Vagina (tissue), 2 donors: ENCODE results near the gene CIDEA. TPM values are rescaled to one million over a fixed set of nuclear protein-coding genes. Genes with fewer than 3 reads are reported as not detected.
A peak's percentile ranks its signal among the peaks of the same experiment; 100 is the strongest.

Source experiments
- DNase-seq, 2 donors: peaks; one replicate each; pipeline ENCODE4 v3.0.0-alpha.2; 2017; ENCODE audit errors: extremely low spot score in 2 of 2
- H3K27ac ChIP-seq: fragments of 200-600 bp; sonication (generic); one replicate; pipeline ENCODE4 v1.5.1; 2019
- H3K27me3 ChIP-seq: fragments of 200-600 bp; sonication (generic); one replicate; pipeline ENCODE4 v1.5.1; 2019
- H3K36me3 ChIP-seq, 2 donors: fragments of 200-600 bp; sonication (generic); one replicate each; pipeline ENCODE4 v1.5.1; 2017 to 2019
- H3K4me1 ChIP-seq: fragments of 200-600 bp; sonication (generic); one replicate; pipeline ENCODE4 v1.5.1; 2019
- H3K4me3 ChIP-seq, 2 donors: fragments of 200-600 bp; sonication (generic); 1 replicate in 1 of 2; 2 replicates in 1 of 2; pipeline ENCODE4 v1.5.1; 2016 to 2019
- H3K9me3 ChIP-seq: fragments of 200-600 bp; sonication (generic); one replicate; pipeline ENCODE4 v1.5.1; 2019
- CTCF ChIP-seq, 3 experiments: fragments of 450-650 bp in 2 of 3; fragments of 200-600 bp in 1 of 3; sonication (generic) in 1 of 3; IDR thresholded peaks; one replicate each; pipeline ENCODE4 v1.5.1; 2017 to 2019; ENCODE audit warnings: antibody characterized with exemption in 3 of 3, mild to moderate bottlenecking in 2 of 3, moderate library complexity in 2 of 3
- POLR2A ChIP-seq, 2 donors: fragments of 450-650 bp; IDR thresholded peaks; one replicate each; pipeline ENCODE4 v1.6.1; 2017; ENCODE audit warnings: antibody characterized with exemption in 2 of 2, mild to moderate bottlenecking in 2 of 2, moderate library complexity in 2 of 2
- POLR2AphosphoS5 ChIP-seq, 2 donors: sonication (generic); formaldehyde crosslinking; IDR thresholded peaks; one replicate each; pipeline ENCODE4 v1.9.0; 2017; ENCODE audit warnings: antibody characterized with exemption in 2 of 2, mild to moderate bottlenecking in 2 of 2, low read depth in 1 of 2; ENCODE audit not compliant: insufficient read depth in 1 of 2
- intact Hi-C: fragments of 100-400 bp; cut with DNase I; formaldehyde crosslinking; loops from one replicate; pipeline ENCODE4 v1.15.1; 2023
- total RNA-seq: library from RNA; depleted of rRNA; stranded (reverse); fragments of >200 nt; gene quantifications from one replicate; pipeline ENCODE4 v1.2.3, GENCODE V29; 2016

Gene CIDEA
- total RNA-seq, 1 donor from 2014 or later = 2.7 TPM

- TF ChIP-seq POLR2AphosphoS5 (IDR thresholded peaks at IDR 0.05; ENCODE audit: insufficient read depth in 1 of 2, low read depth in 1 of 2) (no peak), CTCF (IDR thresholded peaks at IDR 0.05) (no peak), POLR2A (IDR thresholded peaks at IDR 0.05) (no peak)
- Histone ChIP-seq H3K27me3 (no peaks in the 10 kb centered on the region), H3K9me3 (no peaks in the 10 kb centered on the region), H3K36me3 (no peaks in the 10 kb centered on the region), H3K27ac (no peak overlapping the region), H3K4me1 (peaks cover 26% of the 10 kb centered on the region), H3K4me3 (no peak overlapping the region)
- intact Hi-C loops = no loop called here
- no peak for DNase-seq
Observed at GRCh38 chr18:12282442-12283039, 28.4 kb downstream of the CIDEA start.

DNA sequence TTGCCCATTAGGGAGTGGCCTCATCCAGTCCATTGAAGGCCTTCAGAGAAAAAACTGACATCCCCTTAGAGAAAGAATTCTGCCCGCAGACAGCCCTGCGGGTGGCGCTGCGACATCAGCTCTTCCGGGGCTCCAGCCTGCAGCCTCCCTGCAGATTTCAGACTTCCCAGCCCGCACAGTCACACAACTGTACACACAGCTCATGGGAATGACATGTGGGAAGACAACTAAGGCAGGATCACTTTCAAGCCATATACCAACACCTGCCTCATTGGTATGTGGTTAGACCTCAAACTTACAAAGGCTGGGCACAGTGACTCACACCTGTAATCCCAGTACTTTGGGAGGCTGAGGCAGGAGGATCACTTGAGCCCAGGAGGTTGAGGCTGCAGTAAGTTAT, 29.1 kb downstream of the CIDEA start:
- Histone ChIP-seq H3K4me1 (peaks cover 28% of the 10 kb centered on the region), H3K27ac (no peak overlapping the region)
- intact Hi-C loops = no loop called here

DNA sequence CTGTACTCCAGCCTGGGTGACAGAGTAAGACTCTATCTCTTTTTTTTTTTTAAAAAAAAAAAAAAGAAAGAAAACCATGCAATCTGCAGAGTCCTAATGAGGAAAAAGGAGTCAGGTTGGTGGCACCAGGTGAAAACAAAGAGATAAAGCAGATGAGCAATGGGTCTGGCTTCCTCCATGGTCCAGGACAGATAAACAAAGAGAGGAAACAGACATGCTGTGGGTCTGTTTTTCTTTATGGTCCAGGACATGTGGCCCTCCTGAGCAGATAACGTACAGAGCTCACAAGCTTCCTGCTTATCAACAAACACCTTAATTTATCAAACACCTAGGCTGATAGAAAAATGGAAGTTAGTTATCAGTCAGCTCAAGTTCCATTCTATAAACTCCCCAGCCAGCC, 29.5 kb downstream of the CIDEA start:
- intact Hi-C loops = no loop called here
- no peak overlapping the region for H3K4me3 ChIP-seq
- no peaks in the 10 kb centered on the region for H3K36me3 ChIP-seq
- H3K4me1 ChIP-seq = peaks cover 28% of the 10 kb centered on the region
- no peak overlapping the region for H3K27ac ChIP-seq
- no peaks in the 10 kb centered on the region for H3K9me3 ChIP-seq
- TF ChIP-seq POLR2AphosphoS5 (IDR thresholded peaks at IDR 0.05; ENCODE audit: insufficient read depth in 1 of 2, low read depth in 1 of 2) = no peak
- no peak for TF ChIP-seq CTCF (IDR thresholded peaks at IDR 0.05)
- TF ChIP-seq POLR2A (IDR thresholded peaks at IDR 0.05) = no peak
- no peak for DNase-seq
- H3K27me3 ChIP-seq = no peaks in the 10 kb centered on the region

More for the DNA sequence above, 29.1 kb downstream of the CIDEA start:
- H3K9me3 ChIP-seq = no peaks in the 10 kb centered on the region
- no peak overlapping the region for H3K4me3 ChIP-seq
- no peaks in the 10 kb centered on the region for H3K27me3 ChIP-seq
- TF ChIP-seq POLR2A (IDR thresholded peaks at IDR 0.05) = no peak
- TF ChIP-seq CTCF (IDR thresholded peaks at IDR 0.05) = no peak
- no peak for TF ChIP-seq POLR2AphosphoS5 (IDR thresholded peaks at IDR 0.05; ENCODE audit: insufficient read depth in 1 of 2, low read depth in 1 of 2)
- H3K36me3 ChIP-seq = no peaks in the 10 kb centered on the region
- no peak for DNase-seq

DNA sequence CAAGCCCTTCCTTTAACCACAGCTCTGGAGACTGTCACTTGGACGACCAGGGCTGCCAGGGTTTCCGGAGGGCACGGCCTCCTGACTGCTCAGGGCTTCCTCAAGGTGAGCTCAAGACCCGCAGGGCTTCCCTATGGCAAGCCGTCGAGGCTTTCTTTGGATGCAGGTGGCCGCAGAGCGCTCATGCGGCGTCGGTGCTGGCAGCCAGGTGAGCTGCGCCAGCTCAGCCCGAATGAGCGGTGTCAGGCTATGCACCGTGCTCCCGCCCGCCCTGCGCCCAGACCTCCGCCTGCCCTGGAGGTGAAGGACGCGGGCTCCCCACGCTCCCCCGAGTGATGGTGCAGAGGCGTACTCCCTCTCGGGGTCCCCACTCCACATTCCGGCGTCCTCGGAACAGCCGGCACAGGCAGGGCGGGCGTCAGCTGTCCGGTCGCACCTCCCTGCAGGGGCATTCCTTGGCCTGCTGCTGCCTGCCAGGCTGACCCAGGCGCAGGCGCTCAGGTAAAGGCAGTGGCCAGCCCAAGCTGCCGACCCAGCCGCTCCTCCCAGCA, 33.0 kb downstream of the CIDEA start:
- intact Hi-C loops = no loop called here

More for the DNA sequence above, 33.0 kb downstream of the CIDEA start:
- no peaks in the 10 kb centered on the region for H3K27me3 ChIP-seq
- H3K9me3 ChIP-seq = no peaks in the 10 kb centered on the region
- TF ChIP-seq CTCF (IDR thresholded peaks at IDR 0.05) (no peak), POLR2AphosphoS5 (IDR thresholded peaks at IDR 0.05; ENCODE audit: insufficient read depth in 1 of 2, low read depth in 1 of 2) (no peak), POLR2A (IDR thresholded peaks at IDR 0.05) (no peak)
- no peak for DNase-seq
- peak overlapping the region; percentile 75 for H3K27ac ChIP-seq
- peak overlapping the region; percentile 46 to 53 for H3K4me3 ChIP-seq
- peaks cover 21% of the 10 kb centered on the region for H3K4me1 ChIP-seq
- no peaks in the 10 kb centered on the region for H3K36me3 ChIP-seq
